HepG2 (cell line): Measurements from ENCODE around the gene SH2D7. TPM values are rescaled to one million over a fixed set of nuclear protein-coding genes. Genes with fewer than 3 reads are reported as not detected.

ENCODE experiments used
- ATAC-seq: fragments of 200-7000 bp; cut with Tn5 transposase; 3 replicates; pipeline ENCODE4 v1.9.1; 2020; ENCODE audit warnings: mild to moderate bottlenecking, moderate library complexity
- BruUV-seq: library from RNA; stranded (reverse); fragments of 400-500 nt; replicated peaks from 2 replicates; lab custom pipeline; 2021; lab: Mats Ljungman, UMichigan
- CTCF ChIA-PET: fragments of 300-600 bp; formaldehyde crosslinking; extraction: SDS; loops from one replicate; lab custom pipeline; 2021; ENCODE audit warnings: low total read pairs, inconsistent platforms, low intra/inter-chr PET ratio; lab: Yijun Ruan, JAX
- POLR2A ChIA-PET: fragments of 350-600 bp; sonication (Branson Sonifier 250); formaldehyde crosslinking; loops from one replicate; lab custom pipeline; 2020; ENCODE audit warnings: antibody characterized with exemption, inconsistent platforms; lab: Yijun Ruan, JAX
- DNase-seq: peaks from one replicate; pipeline ENCODE4 v3.0.0-alpha.2; 2015; ENCODE audit warnings: low spot score
- FAIRE-seq: peaks from 3 replicates; lab custom pipeline; 2011; peaks lifted over from hg19 to GRCh38; lab: Jason Lieb, UNC
- H2AFZ ChIP-seq: one replicate; pipeline ENCODE4 v1.6.1; 2011; ENCODE audit warnings: low read length, inconsistent platforms
- H3K27ac ChIP-seq: fragments of 300-600 bp; 3 replicates; pipeline ENCODE4 v1.8.0; 2011; ENCODE audit warnings: mixed run types, mild to moderate bottlenecking, mixed read lengths, low read length, inconsistent platforms; ENCODE audit not compliant: insufficient read depth; ENCODE audit errors: extremely low read length
- H3K27me3 ChIP-seq, 2 experiments: fragments of 200-600 bp in 1 of 2; 2 replicates in 1 of 2; 3 replicates in 1 of 2; pipeline versions ENCODE4 v1.6.0 to v1.8.0; 2011; ENCODE audit warnings: low read length in 2 of 2, mild to moderate bottlenecking in 2 of 2, moderate library complexity in 2 of 2, inconsistent platforms in 1 of 2; ENCODE audit not compliant: insufficient read depth in 2 of 2, control insufficient read depth in 1 of 2
- H3K36me3 ChIP-seq, 2 experiments: fragments of 200-600 bp in 1 of 2; replicated peaks in 1 of 2; 2 replicates in 1 of 2; 3 replicates in 1 of 2; pipeline versions ENCODE4 v1.5.1 to v1.8.0; 2011; ENCODE audit warnings: low read length in 2 of 2, inconsistent platforms in 1 of 2; ENCODE audit not compliant: insufficient read depth in 2 of 2, control insufficient read depth in 1 of 2
- H3K4me1 ChIP-seq: 2 replicates; pipeline ENCODE4 v1.5.1; 2012; ENCODE audit warnings: low read length, inconsistent platforms; ENCODE audit not compliant: insufficient read depth
- H3K4me2 ChIP-seq: 2 replicates; pipeline ENCODE4 v1.6.0; 2011; ENCODE audit warnings: low read depth, low read length, inconsistent platforms
- H3K4me3 ChIP-seq, 3 experiments: fragments of 200-600 bp in 1 of 3; sonication (generic), shearing (Covaris generic) in 1 of 3; replicated peaks in 1 of 3; 2 replicates each; pipeline ENCODE4 v1.5.1; 2011 to 2016; ENCODE audit warnings: low read length in 3 of 3, inconsistent platforms in 2 of 3, low read depth in 2 of 3, mild to moderate bottlenecking in 2 of 3, control low read depth in 1 of 3, mixed read lengths in 1 of 3; ENCODE audit not compliant: insufficient read depth in 1 of 3
- H3K79me2 ChIP-seq: one replicate; pipeline ENCODE4 v1.6.1; 2011; ENCODE audit warnings: low read length, inconsistent platforms; ENCODE audit not compliant: insufficient read depth
- H3K9ac ChIP-seq: 2 replicates; pipeline ENCODE4 v1.6.0; 2011; ENCODE audit warnings: mild to moderate bottlenecking, low read depth, low read length, inconsistent platforms; ENCODE audit not compliant: insufficient read depth
- H3K9me3 ChIP-seq: 2 replicates; pipeline ENCODE4 v1.5.1; 2012; ENCODE audit warnings: mild to moderate bottlenecking, low read length
- H4K20me1 ChIP-seq: 2 replicates; pipeline ENCODE4 v1.6.0; 2011; ENCODE audit warnings: inconsistent platforms, mild to moderate bottlenecking, low read length, moderate library complexity; ENCODE audit not compliant: insufficient read depth
- CENPX ChIP-seq: sonication (generic); formaldehyde crosslinking; IDR thresholded peaks from 2 replicates; pipeline ENCODE4 v1.9.0; 2021; ENCODE audit warnings: mild to moderate bottlenecking, missing genetic modification reagents, moderate library complexity
- HNRNPL ChIP-seq: fragments of 200-400 bp; formaldehyde crosslinking; IDR thresholded peaks from 2 replicates; pipeline ENCODE4 v1.6.1; 2017; ENCODE audit warnings: mild to moderate bottlenecking, low read depth, low read length
- MTF2 ChIP-seq: sonication (generic); formaldehyde crosslinking; IDR thresholded peaks from 2 replicates; pipeline ENCODE4 v1.5.0; 2020; ENCODE audit warnings: missing genetic modification reagents, borderline replicate concordance
- REST ChIP-seq, 2 experiments: IDR thresholded peaks; 2 replicates each; pipeline ENCODE4 v1.6.1; 2011 to 2012; ENCODE audit warnings: low read length in 2 of 2, borderline replicate concordance in 1 of 2, low read depth in 1 of 2, mild to moderate bottlenecking in 1 of 2, moderate library complexity in 1 of 2
- STAT5B ChIP-seq: sonication (generic); formaldehyde crosslinking; IDR thresholded peaks from 2 replicates; pipeline ENCODE4 v1.4.0; 2020; ENCODE audit warnings: missing genetic modification reagents
- TBX3 ChIP-seq: fragments of 450-650 bp; IDR thresholded peaks from 2 replicates; pipeline ENCODE4 v1.6.1; 2017; ENCODE audit warnings: antibody characterized with exemption, mild to moderate bottlenecking, inconsistent platforms, borderline replicate concordance
- TOE1 ChIP-seq: sonication (generic); formaldehyde crosslinking; IDR thresholded peaks from 2 replicates; pipeline ENCODE4 v1.4.0; 2020; ENCODE audit warnings: mild to moderate bottlenecking, missing genetic modification reagents
- ZMYM3 ChIP-seq: sonication (generic); formaldehyde crosslinking; IDR thresholded peaks from 2 replicates; pipeline ENCODE4 v1.5.1; 2020; ENCODE audit warnings: mild to moderate bottlenecking, missing genetic modification reagents
- ZNF501 ChIP-seq: sonication (generic); formaldehyde crosslinking; IDR thresholded peaks from 2 replicates; pipeline ENCODE4 v1.5.1; 2020; ENCODE audit warnings: mild to moderate bottlenecking, moderate library complexity, missing genetic modification reagents
- ZNF75D ChIP-seq: sonication (generic); formaldehyde crosslinking; IDR thresholded peaks from 2 replicates; pipeline ENCODE4 v1.8.1; 2023; ENCODE audit warnings: missing genetic modification reagents, mild to moderate bottlenecking, borderline replicate concordance
- WGBS: methylation state at CpG from one replicate; pipeline ENCODE4 v1.1.6; 2017; ENCODE audit warnings: low lambda C conversion rate; 5-methylcytosine and 5-hydroxymethylcytosine counted together
- in situ Hi-C: cut with HindIII; loops from 2 replicates; pipeline ENCODE4 v1.10.0; 2017; ENCODE audit warnings: low pct_unique_long_range_greater_than_20kb; ENCODE audit not compliant: extremely low pct_ligation_motif_present
- intact Hi-C: fragments of 100-400 bp; cut with micrococcal nuclease; formaldehyde crosslinking; loops from one replicate; pipeline ENCODE4 v1.10.0; 2022; ENCODE audit not compliant: unreplicated experiment
- polyA plus RNA-seq, 8 experiments: library from polyadenylated mRNA; depleted of rRNA in 3 of 8; stranded (reverse) in 7 of 8; unstranded in 1 of 8; fragments of >200 nt; fragmentation: Illumina TruSeq in 4 of 8; extraction: Trizol in 4 of 8; gene quantifications; 2 replicates each; pipeline versions ENCODE4 v1.2.1 to v1.2.3, GENCODE V29; 2011 to 2016; ENCODE audit warnings: low read depth in 4 of 8, missing spikeins in 1 of 8, mixed read lengths in 1 of 8; ENCODE audit not compliant: insufficient read depth in 1 of 8
- total RNA-seq, 5 experiments: library from RNA; depleted of rRNA; stranded (reverse); fragments of >200 nt; fragmentation: Illumina TruSeq; extraction: Trizol; gene quantifications; 2 replicates each; pipeline ENCODE4 v1.2.3, GENCODE V29; 2016; ENCODE audit warnings: low read depth in 1 of 5
- TF ChIP-seq, protein P1 (sequence below): sonication (generic); formaldehyde crosslinking; IDR thresholded peaks from 2 replicates; pipeline ENCODE4 v1.4.0; 2020; ENCODE audit warnings: missing genetic modification reagents

SH2D7 gene
- total and polyA plus RNA-seq, 2 of the 13 experiments (the other 11 are each of a cell fraction or from before 2014, with no cell fraction given): not detected

- H3K27ac ChIP-seq: no peak overlapping the region
- no TSS peak for BruUV-seq
Observed at GRCh38 chr15:78109156-78109555, 16.8 kb downstream of the SH2D7 start.

More at GRCh38 chr15:78109156-78109555, 16.8 kb downstream of the SH2D7 start:
- DNase-seq (no peak), ATAC-seq (no peak), FAIRE-seq (no peak)
- WGBS: 54% methylated on average over 12 of the region's 12 CpGs
- no peaks in the 10 kb centered on the region for H4K20me1 ChIP-seq
- no peak overlapping the region for H3K4me3 ChIP-seq
- intact Hi-C loops: no loop called here
- H3K9ac ChIP-seq: no peak overlapping the region
- POLR2A ChIA-PET: no interaction called here
- H3K36me3 ChIP-seq: no peaks in the 10 kb centered on the region
- no peaks in the 10 kb centered on the region for H3K79me2 ChIP-seq
- no peak overlapping the region for H2AFZ ChIP-seq
- CTCF ChIA-PET: interaction anchor here (1.0 to 2.6 kb wide), 6 partner anchors 68 to 151 kb away, joined by 3 to 29 read pairs (median 13); no protein-coding TSS in a partner anchor
- no peaks in the 10 kb centered on the region for H3K27me3 ChIP-seq
- H3K4me2 ChIP-seq: no peak overlapping the region
- no peaks in the 10 kb centered on the region for H3K9me3 ChIP-seq
- in situ Hi-C loops: loop anchor here (5.0 kb wide), 1 partner anchor 107 kb away; no protein-coding TSS in a partner anchor
- peaks cover 25% of the 10 kb centered on the region for H3K4me1 ChIP-seq
- TF ChIP-seq CENPX: no peak
- no peak for TF ChIP-seq STAT5B
- TF ChIP-seq MTF2 (CRISPR knock-in tag): no peak
- TF ChIP-seq, protein P1, sequence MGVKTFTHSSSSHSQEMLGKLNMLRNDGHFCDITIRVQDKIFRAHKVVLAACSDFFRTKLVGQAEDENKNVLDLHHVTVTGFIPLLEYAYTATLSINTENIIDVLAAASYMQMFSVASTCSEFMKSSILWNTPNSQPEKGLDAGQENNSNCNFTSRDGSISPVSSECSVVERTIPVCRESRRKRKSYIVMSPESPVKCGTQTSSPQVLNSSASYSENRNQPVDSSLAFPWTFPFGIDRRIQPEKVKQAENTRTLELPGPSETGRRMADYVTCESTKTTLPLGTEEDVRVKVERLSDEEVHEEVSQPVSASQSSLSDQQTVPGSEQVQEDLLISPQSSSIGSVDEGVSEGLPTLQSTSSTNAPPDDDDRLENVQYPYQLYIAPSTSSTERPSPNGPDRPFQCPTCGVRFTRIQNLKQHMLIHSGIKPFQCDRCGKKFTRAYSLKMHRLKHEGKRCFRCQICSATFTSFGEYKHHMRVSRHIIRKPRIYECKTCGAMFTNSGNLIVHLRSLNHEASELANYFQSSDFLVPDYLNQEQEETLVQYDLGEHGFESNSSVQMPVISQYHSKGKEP (CRISPR knock-in tag): no peak
- no peak for TF ChIP-seq HNRNPL
- TF ChIP-seq ZNF75D (CRISPR knock-in tag): no peak
- TF ChIP-seq ZMYM3 (CRISPR knock-in tag): no peak
- no peak for TF ChIP-seq TBX3
- TF ChIP-seq ZNF501 (CRISPR knock-in tag): no peak
- TF ChIP-seq TOE1 (CRISPR knock-in tag): no peak
- TF ChIP-seq REST (IDR thresholded peaks at IDR 0.05; ENCODE audit: borderline replicate concordance in 1 of 2, low read depth in 1 of 2, low read length in 2 of 2): no peak
- TF ChIP-seq, all 625 proteins: peak for 0
